ENCODE results near the gene SLC13A2.

The SLC13A2 gene

GRCh38 chr17:28494445-28495188, 21.2 kb downstream of the SLC13A2 start:
- DNase-seq: peak; percentile 79 to 92

- DNase-seq: no peak
Measured at GRCh38 chr17:28495635-28496034, 22.2 kb downstream of the SLC13A2 start.

- DNase-seq: peak in 1 of 2 experiments; percentile 43
Measured at GRCh38 chr17:28497931-28498330, 24.5 kb downstream of the SLC13A2 start.

GRCh38 chr17:28498652-28499363, 25.4 kb downstream of the SLC13A2 start:
- DNase-seq: no peak

- DNase-seq: peak; percentile 33 to 62
Measured at GRCh38 chr17:28499364-28499664, 25.9 kb downstream of the SLC13A2 start.

GRCh38 chr17:28499684-28500357, 26.4 kb downstream of the SLC13A2 start:
- DNase-seq: no peak

GRCh38 chr17:28500712-28501379, 27.4 kb downstream of the SLC13A2 start:
- DNase-seq: peak; percentile 100

GRCh38 chr17:28501421-28502284, 28.2 kb downstream of the SLC13A2 start:
- DNase-seq: peak; percentile 40 to 68

- no peak for DNase-seq
Measured at GRCh38 chr17:28503420-28503819, 30.0 kb downstream of the SLC13A2 start.

- no peak for DNase-seq
Measured at GRCh38 chr17:28505986-28506665, 32.7 kb downstream of the SLC13A2 start, which contains the start of gene FOXN1. Gene FOXN1, plus strand, starts transcription at chr17:28506348. Its CDS starts 17,622 bp downstream, at chr17:28523970.

GRCh38 chr17:28506763-28507487, 33.5 kb downstream of the SLC13A2 start:
- DNase-seq: peak; percentile 20 to 43

GRCh38 chr17:28507567-28508203, 34.2 kb downstream of the SLC13A2 start:
- DNase-seq: no peak

- DNase-seq: peak; percentile 94 to 97
Measured at GRCh38 chr17:28508211-28508724, 34.8 kb downstream of the SLC13A2 start.

GRCh38 chr17:28509789-28510188, 36.3 kb downstream of the SLC13A2 start:
- DNase-seq: peak in 1 of 2 experiments; percentile 45

- DNase-seq: peak; percentile 85 to 86
Measured at GRCh38 chr17:28511858-28512461, 38.5 kb downstream of the SLC13A2 start.

- no peak for DNase-seq
Measured at GRCh38 chr17:28513476-28513875, 40.0 kb downstream of the SLC13A2 start.

GRCh38 chr17:28514561-28515002, 41.1 kb downstream of the SLC13A2 start:
- DNase-seq: no peak

GRCh38 chr17:28515518-28515917, 42.1 kb downstream of the SLC13A2 start:
- DNase-seq: no peak

GRCh38 chr17:28518132-28518531, 44.7 kb downstream of the SLC13A2 start:
- no peak for DNase-seq

GRCh38 chr17:28518578-28518977, 45.1 kb downstream of the SLC13A2 start:
- no peak for DNase-seq

Data from NCI-H524 (cell line).